Panc1 (cell line): ENCODE measurements around the gene TSPAN31.

Source experiments
- CTCF ChIP-seq: fragments of 450-650 bp; IDR thresholded peaks from 2 replicates; pipeline ENCODE4 v1.5.1; 2017; ENCODE audit warnings: mild to moderate bottlenecking
- POLR2AphosphoS5 ChIP-seq: IDR thresholded peaks from 2 replicates; pipeline ENCODE4 v1.6.1; 2012; ENCODE audit warnings: mild to moderate bottlenecking, low read depth, low read length, moderate library complexity
- REST ChIP-seq, 2 experiments: IDR thresholded peaks; 2 replicates each; pipeline ENCODE4 v1.6.1; 2011 to 2012; ENCODE audit warnings: low read depth in 2 of 2, control low read depth in 1 of 2, low read length in 1 of 2, mild to moderate bottlenecking in 1 of 2, moderate library complexity in 1 of 2; ENCODE audit not compliant: insufficient read depth in 1 of 2

GRCh38 chr12:57736741-57737466 is 7.9 kb upstream of the TSPAN31 start:
- no peak for TF ChIP-seq POLR2AphosphoS5
- TF ChIP-seq CTCF = no peak
- TF ChIP-seq REST (IDR thresholded peaks at IDR 0.05; ENCODE audit: insufficient read depth in 1 of 2, low read depth in 2 of 2, low read length in 1 of 2) = no peak
